HG03045 (cell line): ENCODE data around the gene GEN1.

Source experiments
- ATAC-seq: cut with Tn5 transposase; IDR thresholded peaks from one replicate; pipeline ENCODE4 v1.9.1; 2021; ENCODE audit warnings: mild to moderate bottlenecking, moderate library complexity; ENCODE audit not compliant: unreplicated experiment

GEN1 gene

GRCh38 chr2:17752892-17753802 is 791 bp upstream of the GEN1 start:
- peak; percentile 49 for ATAC-seq

- no peak for ATAC-seq
These were observed 961 bp downstream of the GEN1 start for GRCh38 chr2:17754773-17755425.

- ATAC-seq, result no peak
These were observed 2.7 kb downstream of the GEN1 start for GRCh38 chr2:17756668-17757067.

- ATAC-seq, result no peak
These were observed 3.4 kb downstream of the GEN1 start for GRCh38 chr2:17757321-17757720.

- no peak for ATAC-seq
These were observed 4.2 kb downstream of the GEN1 start for GRCh38 chr2:17758118-17758517.

- no peak for ATAC-seq
These were observed 5.9 kb downstream of the GEN1 start for GRCh38 chr2:17759805-17760204.

GRCh38 chr2:17762451-17762850 is 8.5 kb downstream of the GEN1 start:
- no peak for ATAC-seq

GRCh38 chr2:17763641-17764333 is 9.8 kb downstream of the GEN1 start:
- no peak for ATAC-seq

- ATAC-seq, result no peak
These were observed 11.5 kb downstream of the GEN1 start for GRCh38 chr2:17765398-17765797.

GRCh38 chr2:17768894-17769293 is 15.0 kb downstream of the GEN1 start:
- no peak for ATAC-seq

- no peak for ATAC-seq
These were observed 18.0 kb downstream of the GEN1 start for GRCh38 chr2:17771956-17772355.

- no peak for ATAC-seq
These were observed 18.6 kb downstream of the GEN1 start for GRCh38 chr2:17772532-17772931.

GRCh38 chr2:17780546-17780945 is 26.6 kb downstream of the GEN1 start:
- no peak for ATAC-seq

- ATAC-seq, result no peak
These were observed 27.5 kb downstream of the GEN1 start for GRCh38 chr2:17781482-17781881.

- no peak for ATAC-seq
These were observed 32.8 kb downstream of the GEN1 start for GRCh38 chr2:17786727-17787126.

GRCh38 chr2:17788773-17789172 is 34.8 kb downstream of the GEN1 start:
- no peak for ATAC-seq

GRCh38 chr2:17790536-17790935 is 36.6 kb downstream of the GEN1 start:
- no peak for ATAC-seq

- ATAC-seq, result no peak
These were observed 37.3 kb downstream of the GEN1 start for GRCh38 chr2:17791121-17791816.

- ATAC-seq, result no peak
These were observed 37.8 kb downstream of the GEN1 start for GRCh38 chr2:17791817-17792130.

GRCh38 chr2:17792515-17792914 is 38.6 kb downstream of the GEN1 start:
- no peak for ATAC-seq

GRCh38 chr2:17793296-17793695 is 39.4 kb downstream of the GEN1 start:
- no peak for ATAC-seq
